A549 (cell line): ENCODE results near the gene CLSTN2. TPM values are rescaled to one million over a fixed set of nuclear protein-coding genes. Genes with fewer than 3 reads are reported as not detected.

Source experiments
- ATAC-seq, 2 experiments: fragments of 200-7000 bp in 1 of 2; fragments of >200 bp in 1 of 2; cut with Nextera tagmentation in 1 of 2; cut with Tn5 transposase in 1 of 2; 3 replicates each; pipeline versions ENCODE4 v1.8.0 to v1.9.1; 2018 to 2020; ENCODE audit warnings: mild to moderate bottlenecking in 1 of 2, moderate library complexity in 1 of 2
- CTCF ChIA-PET: fragments of 300-600 bp; sonication (Branson Sonifier 250); formaldehyde crosslinking; extraction: SDS; loops from one replicate; lab custom pipeline; 2021; ENCODE audit warnings: antibody characterized with exemption, inconsistent platforms; lab: Yijun Ruan, JAX
- POLR2A ChIA-PET: fragments of 350-600 bp; formaldehyde crosslinking; extraction: SDS; loops from one replicate; lab custom pipeline; 2021; ENCODE audit warnings: antibody characterized with exemption, inconsistent platforms; lab: Yijun Ruan, JAX
- DNase-seq, 2 experiments: peaks; one replicate each; pipeline versions ENCODE4 v3.0.0 to v3.0.0-alpha.2; 2011 to 2016; ENCODE audit warnings: low read depth in 1 of 2, low spot score in 1 of 2
- FAIRE-seq: peaks from 2 replicates; lab custom pipeline; 2011; peaks lifted over from hg19 to GRCh38; lab: Jason Lieb, UNC
- H3K27ac ChIP-seq, 2 experiments: fragments of >200 bp; sonication (Bioruptor Twin); formaldehyde crosslinking; 3 replicates each; pipeline ENCODE4 v1.5.1; 2016 to 2017
- H3K4me1 ChIP-seq: fragments of >200 bp; sonication (Bioruptor Twin); formaldehyde crosslinking; 3 replicates; pipeline ENCODE4 v1.6.1; 2016
- H3K4me2 ChIP-seq: fragments of >200 bp; sonication (Bioruptor Twin); formaldehyde crosslinking; 3 replicates; pipeline ENCODE4 v1.6.1; 2016
- H3K4me3 ChIP-seq: fragments of >200 bp; sonication (Bioruptor Twin); formaldehyde crosslinking; 3 replicates; pipeline ENCODE4 v1.5.1; 2016
- H3K9me3 ChIP-seq: fragments of >200 bp; sonication (Bioruptor Twin); formaldehyde crosslinking; 3 replicates; pipeline ENCODE4 v1.6.1; 2016
- CBX8 ChIP-seq: fragments of 200-600 bp; sonication (generic); IDR thresholded peaks from 2 replicates; pipeline ENCODE4 v1.6.1; 2016
- EP300 ChIP-seq, 2 experiments: fragments of >200 bp; sonication (Bioruptor Twin); formaldehyde crosslinking; IDR thresholded peaks; 2 replicates in 1 of 2; 3 replicates in 1 of 2; pipeline ENCODE4 v1.6.1; 2016 to 2017
- FOSL2 ChIP-seq, 2 experiments: fragments of 450-650 bp in 1 of 2; fragments of >200 bp in 1 of 2; sonication (Bioruptor Twin) in 1 of 2; formaldehyde crosslinking; IDR thresholded peaks; 2 replicates each; pipeline versions ENCODE4 v1.5.0 to v1.6.1; 2016 to 2020; ENCODE audit warnings: mild to moderate bottlenecking in 1 of 2, moderate library complexity in 1 of 2
- HES2 ChIP-seq: fragments of >200 bp; sonication (Bioruptor Twin); formaldehyde crosslinking; IDR thresholded peaks from 2 replicates; pipeline ENCODE4 v1.6.1; 2016
- HEYL ChIP-seq: fragments of 250-450 bp; sonication (Bioruptor Pico); IDR thresholded peaks from 2 replicates; pipeline ENCODE4 v1.8.0; 2021; ENCODE audit warnings: mild to moderate bottlenecking, moderate library complexity
- JUNB ChIP-seq: fragments of >200 bp; sonication (Bioruptor Twin); formaldehyde crosslinking; IDR thresholded peaks from 2 replicates; pipeline ENCODE4 v1.6.1; 2016
- KDM1A ChIP-seq: fragments of 200-600 bp; sonication (generic); IDR thresholded peaks from 2 replicates; pipeline ENCODE4 v1.6.1; 2016; ENCODE audit warnings: low read depth, mild to moderate bottlenecking
- KDM5A ChIP-seq: fragments of 200-600 bp; sonication (generic); IDR thresholded peaks from 2 replicates; pipeline ENCODE4 v1.6.1; 2016; ENCODE audit warnings: antibody characterized with exemption, mild to moderate bottlenecking
- MAZ ChIP-seq: fragments of 150-350 bp; IDR thresholded peaks from 2 replicates; pipeline ENCODE4 v1.6.1; 2014; ENCODE audit warnings: antibody characterized with exemption, low read depth, low read length, borderline replicate concordance
- MYC ChIP-seq: IDR thresholded peaks from 2 replicates; pipeline ENCODE4 v1.6.1; 2012; ENCODE audit warnings: mild to moderate bottlenecking, inconsistent platforms, low read length, improper control_type of control experiment, borderline replicate concordance
- NPAS2 ChIP-seq: fragments of 250-450 bp; sonication (Bioruptor Pico); IDR thresholded peaks from 2 replicates; pipeline ENCODE4 v1.8.0; 2022; ENCODE audit warnings: mild to moderate bottlenecking, moderate library complexity, borderline replicate concordance
- POLR2A ChIP-seq: IDR thresholded peaks from 2 replicates; pipeline ENCODE4 v1.6.1; 2012; ENCODE audit warnings: mild to moderate bottlenecking, low read length
- POLR2AphosphoS2 ChIP-seq: conservative IDR thresholded peaks from 2 replicates; pipeline ENCODE4 v1.6.1; 2012; ENCODE audit warnings: low read length, improper control_type of control experiment, inconsistent platforms
- RARB ChIP-seq: fragments of 250-450 bp; sonication (Bioruptor Pico); IDR thresholded peaks from 2 replicates; pipeline ENCODE4 v1.8.0; 2021; ENCODE audit warnings: mild to moderate bottlenecking, moderate library complexity
- REST ChIP-seq: fragments of 200-600 bp; sonication (generic); IDR thresholded peaks from 2 replicates; pipeline ENCODE4 v1.6.1; 2016; ENCODE audit warnings: antibody characterized with exemption, mild to moderate bottlenecking, moderate library complexity
- RFX5 ChIP-seq: fragments of 450-650 bp; IDR thresholded peaks from 2 replicates; pipeline ENCODE4 v1.7.1; 2014; ENCODE audit warnings: antibody characterized with exemption, mild to moderate bottlenecking, moderate library complexity
- TP53 ChIP-seq: fragments of 250-450 bp; sonication (Bioruptor Pico); IDR thresholded peaks from 2 replicates; pipeline ENCODE4 v1.5.0; 2021; ENCODE audit warnings: mild to moderate bottlenecking, moderate library complexity
- ZFP36 ChIP-seq: fragments of 450-650 bp; IDR thresholded peaks from 2 replicates; pipeline ENCODE4 v1.6.1; 2014; ENCODE audit warnings: borderline replicate concordance; ENCODE audit not compliant: partially characterized antibody
- ZNF302 ChIP-seq: fragments of 250-450 bp; sonication (Bioruptor Pico); IDR thresholded peaks from 2 replicates; pipeline ENCODE4 v1.9.0; 2021; ENCODE audit warnings: inconsistent platforms, mild to moderate bottlenecking, moderate library complexity
- ZSCAN20 ChIP-seq: fragments of 250-450 bp; sonication (Bioruptor Pico); IDR thresholded peaks from 2 replicates; pipeline ENCODE4 v1.8.0; 2022; ENCODE audit warnings: mild to moderate bottlenecking, moderate library complexity
- WGBS: methylation state at CpG from one replicate; pipeline ENCODE4 v1.1.6; 2017; ENCODE audit errors: missing lambda C conversion rate; 5-methylcytosine and 5-hydroxymethylcytosine counted together
- polyA plus RNA-seq, 4 experiments: library from polyadenylated mRNA; depleted of rRNA in 3 of 4; stranded (reverse); fragments of >200 nt; fragmentation: RNase III in 1 of 4; extraction: RNeasy Plus Mini Kit Qiagen cat#74134 plus additional on column Dnase treatment in 1 of 4; gene quantifications; 2 replicates in 3 of 4; 3 replicates in 1 of 4; pipeline ENCODE4 v1.2.3, GENCODE V29; 2011 to 2017
- TF ChIP-seq, protein P1 (sequence below): fragments of 250-450 bp; sonication (Bioruptor Pico); IDR thresholded peaks from 2 replicates; pipeline ENCODE4 v1.5.0; 2020; ENCODE audit warnings: low read depth, mild to moderate bottlenecking, moderate library complexity

Gene CLSTN2
- polyA plus RNA-seq, 2 of the 4 experiments (the other 2 are of a cell fraction) = 0.03 to 0.04 TPM

GRCh38 chr3:140316868-140317400, 381.9 kb downstream of the CLSTN2 start:
- no peak overlapping the region for H3K27ac ChIP-seq
- H3K4me1 ChIP-seq = no peaks in the 10 kb centered on the region
- H3K4me2 ChIP-seq = no peak overlapping the region
- WGBS = 0% methylated on average over 2 of the region's 2 CpGs
- CTCF ChIA-PET = interaction anchor here (1.5 kb wide), 1 partner anchor 13 kb away, joined by 3 read pairs; no protein-coding TSS in a partner anchor
- no peaks in the 10 kb centered on the region for H3K9me3 ChIP-seq
- no peak for TF ChIP-seq KDM5A
- TF ChIP-seq, all 56 proteins: peak for 0
- FAIRE-seq = no peak
- DNase-seq = no peak
- no peak for ATAC-seq
- POLR2A ChIA-PET = no interaction called here
- H3K4me3 ChIP-seq = no peak overlapping the region

GRCh38 chr3:140319739-140320138, 384.8 kb downstream of the CLSTN2 start:
- Histone ChIP-seq H3K4me2 (no peak overlapping the region), H3K9me3 (no peaks in the 10 kb centered on the region), H3K4me1 (no peaks in the 10 kb centered on the region)
- FAIRE-seq (no peak), ATAC-seq (no peak), DNase-seq (no peak)
- 0% methylated on average over 2 of the region's 2 CpGs for WGBS
- ChIA-PET POLR2A (no interaction called here), CTCF (no interaction called here)
- no peak for TF ChIP-seq POLR2AphosphoS2
- no peak for TF ChIP-seq REST
- no peak for TF ChIP-seq HEYL (CRISPR knock-in tag)
- no peak for TF ChIP-seq CBX8
- TF ChIP-seq MYC = no peak
- TF ChIP-seq RFX5 = no peak
- TF ChIP-seq JUNB = no peak
- TF ChIP-seq EP300 (IDR thresholded peaks at IDR 0.05) = no peak
- no peak for TF ChIP-seq NPAS2 (CRISPR knock-in tag)
- TF ChIP-seq RARB (CRISPR knock-in tag) = no peak
- TF ChIP-seq ZSCAN20 (CRISPR knock-in tag) = no peak
- TF ChIP-seq POLR2A = no peak
- TF ChIP-seq ZFP36 = no peak
- no peak for TF ChIP-seq ZNF302
- TF ChIP-seq MAZ = no peak
- TF ChIP-seq KDM5A = no peak
- no peak for TF ChIP-seq FOSL2 (IDR thresholded peaks at IDR 0.05)
- TF ChIP-seq FOSL2 (CRISPR knock-in tag; IDR thresholded peaks at IDR 0.05) = no peak
- no peak for TF ChIP-seq TP53 (CRISPR knock-in tag)
- TF ChIP-seq, protein P1, sequence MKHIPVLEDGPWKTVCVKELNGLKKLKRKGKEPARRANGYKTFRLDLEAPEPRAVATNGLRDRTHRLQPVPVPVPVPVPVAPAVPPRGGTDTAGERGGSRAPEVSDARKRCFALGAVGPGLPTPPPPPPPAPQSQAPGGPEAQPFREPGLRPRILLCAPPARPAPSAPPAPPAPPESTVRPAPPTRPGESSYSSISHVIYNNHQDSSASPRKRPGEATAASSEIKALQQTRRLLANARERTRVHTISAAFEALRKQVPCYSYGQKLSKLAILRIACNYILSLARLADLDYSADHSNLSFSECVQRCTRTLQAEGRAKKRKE (CRISPR knock-in tag) = no peak
- no peak for TF ChIP-seq HES2
- TF ChIP-seq, all 56 proteins: peak for 0
- Histone ChIP-seq H3K27ac (no peak overlapping the region), H3K4me3 (no peak overlapping the region)

DNA sequence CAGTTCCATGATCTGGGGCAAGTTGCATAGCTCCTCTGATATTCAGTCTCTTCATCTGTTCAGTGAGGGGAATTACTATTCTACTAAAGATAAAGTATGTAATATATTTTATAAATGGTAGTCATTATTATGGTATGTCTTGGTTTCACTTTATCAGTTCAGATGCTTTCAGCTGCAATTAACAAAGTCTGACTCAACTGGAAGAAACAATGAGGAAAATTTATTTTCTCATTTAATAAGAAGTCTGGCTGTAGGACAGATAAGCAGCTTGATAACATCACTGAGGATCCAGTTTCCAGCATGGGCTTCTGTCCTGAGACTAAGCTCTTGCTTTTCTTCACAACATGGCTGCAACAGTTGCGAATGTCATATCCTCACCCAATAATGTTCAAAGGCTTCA, 388.6 kb downstream of the CLSTN2 start:
- no peak for FAIRE-seq
- ATAC-seq = no peak
- no peak overlapping the region for H3K27ac ChIP-seq
- TF ChIP-seq KDM1A = no peak
- TF ChIP-seq, all 56 proteins: peak for 0
- ChIA-PET CTCF (no interaction called here), POLR2A (no interaction called here)
- Histone ChIP-seq H3K4me3 (no peak overlapping the region), H3K9me3 (no peaks in the 10 kb centered on the region), H3K4me1 (no peaks in the 10 kb centered on the region), H3K4me2 (no peak overlapping the region)
- no peak for DNase-seq
- 25% methylated on average over 1 of the region's 1 CpG for WGBS
